Lower lobe of right lung (tissue), 2 donors: ENCODE data around the gene HSP90AB1. TPM values are rescaled to one million over a fixed set of nuclear protein-coding genes. Genes with fewer than 3 reads are reported as not detected.

ENCODE experiments used
- ATAC-seq, 2 donors: fragments of 200-7000 bp; cut with Tn5 transposase; one replicate each; pipeline ENCODE4 v1.9.1; 2020 to 2022; ENCODE audit warnings: mild to moderate bottlenecking in 2 of 2, moderate library complexity in 2 of 2
- DNase-seq: peaks from one replicate; pipeline ENCODE4 v3.0.0-alpha.2; 2020
- H3K27ac ChIP-seq: fragments of 200-600 bp; one replicate; pipeline ENCODE4 v1.8.0; 2022
- H3K27me3 ChIP-seq: fragments of 200-600 bp; one replicate; pipeline ENCODE4 v1.8.0; 2022; ENCODE audit warnings: low read depth
- H3K36me3 ChIP-seq: fragments of 200-600 bp; one replicate; pipeline ENCODE4 v1.8.0; 2022; ENCODE audit warnings: mild to moderate bottlenecking
- H3K4me1 ChIP-seq: fragments of 200-600 bp; one replicate; pipeline ENCODE4 v1.8.0; 2022
- H3K4me3 ChIP-seq: fragments of 200-600 bp; one replicate; pipeline ENCODE4 v1.8.0; 2022; ENCODE audit warnings: mild to moderate bottlenecking
- H3K9me3 ChIP-seq: fragments of 200-600 bp; one replicate; pipeline ENCODE4 v1.8.0; 2022
- CTCF ChIP-seq: fragments of 200-600 bp; IDR thresholded peaks from one replicate; pipeline ENCODE4 v1.8.0; 2022; ENCODE audit warnings: antibody characterized with exemption, mild to moderate bottlenecking
- intact Hi-C: fragments of 100-400 bp; cut with DNase I; formaldehyde crosslinking; loops from one replicate; pipeline ENCODE4 v1.11.0; 2022
- total RNA-seq: library from RNA; stranded (reverse); fragmentation: NEBNext Ultra II Directional; extraction: Animal tissue kit (Norgen Biotek cat#: 25700); gene quantifications from one replicate; pipeline ENCODE4 v1.2.1, GENCODE V29; 2021
- donor health status: DM: no; HTN: yes; CAD: no; lungs with severe emphysema.

HSP90AB1 gene
- total RNA-seq, 1 donor from 2014 or later = 680 TPM

- no peaks in the 10 kb centered on the region for H3K27me3 ChIP-seq
- peaks cover 43% of the 10 kb centered on the region for H3K4me1 ChIP-seq
- peak; percentile 98 for TF ChIP-seq CTCF
- H3K9me3 ChIP-seq = no peaks in the 10 kb centered on the region
- ATAC-seq (peak; percentile 94 to 96), DNase-seq (peak; percentile 88)
- peak overlapping the region; percentile 66 for H3K4me3 ChIP-seq
- intact Hi-C loops = loop anchor here (10.0 kb wide), 1 partner anchor 63 kb away; no protein-coding TSS in a partner anchor
- peak overlapping the region; percentile 93 for H3K27ac ChIP-seq
- H3K36me3 ChIP-seq = peaks cover 2% of the 10 kb centered on the region
Measured at GRCh38 chr6:44237813-44238433, 9.0 kb upstream of the HSP90AB1 start.

GRCh38 chr6:44238687-44239350 is 8.1 kb upstream of the HSP90AB1 start:
- Histone ChIP-seq H3K27ac (peak overlapping the region; percentile 93), H3K4me3 (no peak overlapping the region), H3K4me1 (peaks cover 35% of the 10 kb centered on the region), H3K9me3 (no peaks in the 10 kb centered on the region), H3K27me3 (no peaks in the 10 kb centered on the region), H3K36me3 (no peaks in the 10 kb centered on the region)
- ATAC-seq (no peak), DNase-seq (no peak)
- intact Hi-C loops = loop anchor here (10.0 kb wide), 1 partner anchor 64 kb away; no protein-coding TSS in a partner anchor
- no peak for TF ChIP-seq CTCF

GRCh38 chr6:44243345-44243744 is 3.6 kb upstream of the HSP90AB1 start:
- no peak for ATAC-seq
- intact Hi-C loops = no loop called here
- H3K9me3 ChIP-seq = no peaks in the 10 kb centered on the region
- DNase-seq = no peak
- H3K4me3 ChIP-seq = no peak overlapping the region
- peaks cover 9% of the 10 kb centered on the region for H3K4me1 ChIP-seq
- TF ChIP-seq CTCF = no peak
- H3K36me3 ChIP-seq = peaks cover under 1% of the 10 kb centered on the region
- no peaks in the 10 kb centered on the region for H3K27me3 ChIP-seq
- no peak overlapping the region for H3K27ac ChIP-seq

DNA sequence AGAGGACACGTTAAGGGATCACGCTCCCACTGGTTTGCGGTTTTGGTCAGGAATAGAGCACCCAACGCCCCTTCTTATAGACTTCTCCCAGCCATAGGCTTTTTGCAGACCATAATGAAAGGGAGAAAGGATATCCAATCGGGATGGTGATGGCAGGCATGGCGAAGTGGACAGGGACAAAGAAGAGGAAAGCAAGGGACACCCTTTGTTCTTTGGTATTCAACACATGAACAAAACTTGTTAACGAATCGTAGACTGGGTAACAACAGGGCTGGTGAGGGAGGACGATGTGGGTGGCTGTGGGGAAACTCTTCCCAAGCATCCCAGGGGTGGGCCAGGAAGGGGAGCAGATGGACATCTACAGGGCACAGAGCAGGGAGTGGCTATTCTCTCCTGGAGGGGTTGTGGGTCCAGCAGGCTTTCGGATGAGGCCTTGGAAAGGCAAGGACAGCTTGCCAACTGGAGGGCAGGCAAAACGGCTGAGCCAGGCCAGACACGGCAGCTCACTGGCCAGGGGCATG is 1.4 kb upstream of the HSP90AB1 start:
- ATAC-seq = no peak
- Histone ChIP-seq H3K27me3 (no peaks in the 10 kb centered on the region), H3K36me3 (peaks cover 21% of the 10 kb centered on the region), H3K9me3 (no peaks in the 10 kb centered on the region), H3K27ac (peak overlapping the region; percentile 95), H3K4me1 (peaks cover 29% of the 10 kb centered on the region), H3K4me3 (peak overlapping the region; percentile 98)
- DNase-seq = no peak
- intact Hi-C loops = no loop called here
- TF ChIP-seq CTCF = no peak

- intact Hi-C loops = no loop called here
- H3K9me3 ChIP-seq = no peaks in the 10 kb centered on the region
- H3K36me3 ChIP-seq = peaks cover 28% of the 10 kb centered on the region
- peaks cover 33% of the 10 kb centered on the region for H3K4me1 ChIP-seq
- peak; percentile 24 for TF ChIP-seq CTCF
- peak overlapping the region; percentile 98 for H3K4me3 ChIP-seq
- no peaks in the 10 kb centered on the region for H3K27me3 ChIP-seq
- peak overlapping the region; percentile 95 for H3K27ac ChIP-seq
- ATAC-seq (peak; percentile 88 to 89), DNase-seq (peak; percentile 93)
Measured at GRCh38 chr6:44245912-44246662, 814 bp upstream of the HSP90AB1 start.
